ENCODE data around the gene MTA3.
"Not testable (repeated sequence)": the region's sequence is repeated elsewhere in the genome, so short reads cannot be mapped to it uniquely, and the experiment has no call there.

DNA sequence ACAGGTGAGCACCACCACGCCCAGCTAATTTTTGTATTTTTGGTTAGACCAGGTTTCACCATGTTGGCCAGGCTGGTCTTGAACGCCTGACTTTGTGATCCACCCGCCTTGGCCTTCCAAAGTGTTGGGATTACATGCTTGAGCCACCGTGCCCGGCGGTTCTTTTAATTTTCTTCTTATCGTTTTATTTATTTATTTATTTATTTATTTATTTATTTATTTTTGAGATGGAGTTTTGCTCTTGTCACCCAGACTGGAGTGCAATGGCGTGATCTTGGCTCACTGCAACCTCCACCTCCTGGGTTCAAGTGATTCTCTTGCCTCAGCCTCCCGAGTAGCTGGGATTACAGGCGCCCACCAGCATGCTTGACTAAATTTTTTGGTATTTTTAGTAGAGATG, 59.6 kb downstream of the MTA3 start:
- TF ChIP-seq, protein P1, sequence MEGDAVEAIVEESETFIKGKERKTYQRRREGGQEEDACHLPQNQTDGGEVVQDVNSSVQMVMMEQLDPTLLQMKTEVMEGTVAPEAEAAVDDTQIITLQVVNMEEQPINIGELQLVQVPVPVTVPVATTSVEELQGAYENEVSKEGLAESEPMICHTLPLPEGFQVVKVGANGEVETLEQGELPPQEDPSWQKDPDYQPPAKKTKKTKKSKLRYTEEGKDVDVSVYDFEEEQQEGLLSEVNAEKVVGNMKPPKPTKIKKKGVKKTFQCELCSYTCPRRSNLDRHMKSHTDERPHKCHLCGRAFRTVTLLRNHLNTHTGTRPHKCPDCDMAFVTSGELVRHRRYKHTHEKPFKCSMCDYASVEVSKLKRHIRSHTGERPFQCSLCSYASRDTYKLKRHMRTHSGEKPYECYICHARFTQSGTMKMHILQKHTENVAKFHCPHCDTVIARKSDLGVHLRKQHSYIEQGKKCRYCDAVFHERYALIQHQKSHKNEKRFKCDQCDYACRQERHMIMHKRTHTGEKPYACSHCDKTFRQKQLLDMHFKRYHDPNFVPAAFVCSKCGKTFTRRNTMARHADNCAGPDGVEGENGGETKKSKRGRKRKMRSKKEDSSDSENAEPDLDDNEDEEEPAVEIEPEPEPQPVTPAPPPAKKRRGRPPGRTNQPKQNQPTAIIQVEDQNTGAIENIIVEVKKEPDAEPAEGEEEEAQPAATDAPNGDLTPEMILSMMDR (IDR thresholded peaks at IDR 0.05; ENCODE audit: control extremely low read depth in 1 of 3, insufficient read depth in 1 of 3, low read depth in 1 of 3, low read length in 3 of 3), result not testable (repeated sequence)
- not testable (repeated sequence) for TF ChIP-seq YY1 (IDR thresholded peaks at IDR 0.05; ENCODE audit: low read depth, low read length); CHD2 (IDR thresholded peaks at IDR 0.05; ENCODE audit: low read length); CEBPB (IDR thresholded peaks at IDR 0.05; ENCODE audit: low read depth, low read length); POLR2AphosphoS5 (IDR thresholded peaks at IDR 0.05; ENCODE audit: low read depth, low read length); TEAD4 (IDR thresholded peaks at IDR 0.05; ENCODE audit: low read depth, low read length); NRF1 (IDR thresholded peaks at IDR 0.05; ENCODE audit: low read depth, low read length); POLR2A (IDR thresholded peaks at IDR 0.05; ENCODE audit: control extremely low read depth in 1 of 2, low read depth in 2 of 2, low read length in 2 of 2); SP2 (IDR thresholded peaks at IDR 0.05; ENCODE audit: low read length)
- TF ChIP-seq, protein P2, sequence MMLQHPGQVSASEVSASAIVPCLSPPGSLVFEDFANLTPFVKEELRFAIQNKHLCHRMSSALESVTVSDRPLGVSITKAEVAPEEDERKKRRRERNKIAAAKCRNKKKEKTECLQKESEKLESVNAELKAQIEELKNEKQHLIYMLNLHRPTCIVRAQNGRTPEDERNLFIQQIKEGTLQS (IDR thresholded peaks at IDR 0.05; ENCODE audit: insufficient read depth, low read depth, low read length), result not testable (repeated sequence)

Data from H1 (cell line).